ENCODE data around the gene XAGE1B.
"Not testable (repeated sequence)": the region's sequence is repeated elsewhere in the genome, so short reads cannot be mapped to it uniquely, and the experiment has no call there.

The XAGE1B gene, protein sequence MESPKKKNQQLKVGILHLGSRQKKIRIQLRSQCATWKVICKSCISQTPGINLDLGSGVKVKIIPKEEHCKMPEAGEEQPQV

DNA sequence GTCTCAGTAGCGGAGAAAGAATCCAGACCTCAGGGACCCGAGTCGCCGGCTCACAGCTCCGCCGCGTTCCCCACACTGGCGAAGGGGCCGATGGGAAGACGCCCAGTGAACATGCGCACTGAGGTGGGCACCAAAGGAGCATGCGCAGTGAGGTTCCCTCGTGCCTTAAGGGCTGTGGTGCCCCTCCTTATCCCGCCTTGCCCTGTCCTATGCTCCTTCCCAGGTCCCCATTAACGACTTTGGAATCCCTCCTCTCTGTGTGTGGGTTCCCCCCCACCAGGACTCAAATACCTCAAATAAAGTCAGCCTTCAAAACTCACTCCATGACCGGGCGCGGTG, at the start of gene XAGE1B:
Gene XAGE1B, minus strand, starts transcription at position 77 of the 339 bp plus-strand sequence. CDS start 1,536 bp downstream, outside the sequence.
- not testable (repeated sequence) for H3K27ac ChIP-seq; DNase-seq (ENCODE audit: low read depth, low spot score)

DNA sequence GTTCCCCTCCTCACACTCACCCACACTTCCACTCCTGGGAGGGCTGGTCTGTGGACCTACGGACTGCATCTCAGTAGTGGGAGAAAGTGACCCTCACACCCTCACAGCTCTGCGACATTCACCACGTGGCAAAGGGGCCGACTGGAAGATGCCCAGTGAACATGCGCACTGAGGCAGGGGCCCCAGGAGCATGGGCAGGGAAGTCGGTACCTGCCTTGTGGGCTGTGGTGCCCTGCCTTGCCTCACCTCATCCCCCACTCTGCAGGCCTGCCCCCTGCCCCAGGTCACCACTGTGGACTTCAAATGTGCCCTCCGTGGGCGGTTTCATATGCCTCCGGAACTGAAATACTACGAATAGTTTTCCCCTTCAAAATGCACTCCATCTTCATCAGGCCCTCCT, 46.2 kb upstream of the XAGE1B start:
- H3K27ac ChIP-seq, result no peak overlapping the region
- DNase-seq (ENCODE audit: low read depth, low spot score), result no peak

DNA sequence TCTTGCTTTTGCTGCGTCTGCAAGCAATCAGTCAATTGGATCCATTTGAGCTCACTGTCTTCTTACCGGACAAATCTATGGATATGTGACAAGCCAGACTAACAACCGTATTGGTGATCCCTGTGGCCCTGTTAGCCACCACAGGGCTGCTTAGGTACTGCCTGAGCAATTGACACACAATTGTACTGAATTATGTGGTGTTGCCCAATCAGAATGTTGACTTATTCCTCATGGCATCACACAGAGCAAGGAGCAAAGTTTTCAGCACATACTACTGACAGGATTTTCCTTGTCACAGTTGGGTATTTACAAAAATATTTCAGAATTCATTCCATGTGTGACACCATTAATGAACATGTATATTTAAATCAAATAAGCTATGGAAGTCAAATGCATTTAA, 41.3 kb upstream of the XAGE1B start:
- H3K27ac ChIP-seq, result no peak overlapping the region
- DNase-seq (ENCODE audit: low read depth, low spot score), result no peak

DNA sequence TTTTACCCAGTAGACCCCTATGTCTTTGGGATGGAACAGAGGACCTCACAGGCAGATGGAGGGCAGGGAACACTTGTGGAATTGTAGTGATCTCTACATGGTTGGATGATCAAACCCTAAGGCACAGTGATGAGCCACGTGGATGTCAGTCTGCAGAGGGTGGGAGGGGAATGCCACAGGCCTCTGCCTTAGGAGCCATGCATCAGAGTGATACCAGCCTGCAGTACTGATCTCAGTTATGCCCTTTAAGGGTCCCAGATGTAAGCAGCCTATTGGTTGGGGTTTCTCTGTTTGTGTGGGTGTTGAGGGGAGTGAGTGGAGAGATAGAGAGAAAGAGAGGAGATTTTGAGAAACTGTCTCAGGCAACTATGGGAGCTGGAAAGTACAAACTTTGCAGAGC, 39.9 kb upstream of the XAGE1B start:
- H3K27ac ChIP-seq, result no peak overlapping the region
- DNase-seq (ENCODE audit: low read depth, low spot score), result no peak

DNA sequence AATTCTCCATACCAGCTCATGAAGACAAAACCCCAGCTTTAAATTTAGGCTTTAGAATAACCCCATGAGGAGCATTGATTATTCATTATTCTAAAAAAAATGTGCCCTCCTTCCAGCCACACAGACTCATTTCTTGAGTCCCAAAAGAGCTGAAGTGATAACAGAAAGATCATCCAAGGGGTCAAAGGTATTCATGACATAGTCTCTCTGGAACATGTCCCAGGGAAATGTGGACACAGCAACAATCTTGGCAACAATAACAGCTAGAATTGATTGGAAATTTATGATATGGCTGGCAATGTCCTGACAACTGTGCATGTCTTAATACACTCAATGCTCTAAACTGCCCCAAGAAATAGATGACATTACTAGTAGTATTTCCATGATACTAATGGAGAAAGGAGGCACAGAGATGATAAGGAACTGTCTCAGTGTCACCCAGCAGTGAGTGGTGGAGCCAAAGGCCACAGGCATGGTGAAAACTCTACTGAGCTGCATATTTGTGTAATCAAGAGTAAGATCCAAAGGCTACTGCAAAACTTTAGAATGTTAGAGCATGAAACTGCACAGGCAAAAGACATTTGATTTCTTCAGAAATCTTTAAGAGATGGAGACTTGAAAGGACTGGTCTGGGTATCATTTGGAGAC, 37.3 kb upstream of the XAGE1B start:
- H3K27ac ChIP-seq, result no peak overlapping the region
- no peak for DNase-seq (ENCODE audit: low read depth, low spot score)

DNA sequence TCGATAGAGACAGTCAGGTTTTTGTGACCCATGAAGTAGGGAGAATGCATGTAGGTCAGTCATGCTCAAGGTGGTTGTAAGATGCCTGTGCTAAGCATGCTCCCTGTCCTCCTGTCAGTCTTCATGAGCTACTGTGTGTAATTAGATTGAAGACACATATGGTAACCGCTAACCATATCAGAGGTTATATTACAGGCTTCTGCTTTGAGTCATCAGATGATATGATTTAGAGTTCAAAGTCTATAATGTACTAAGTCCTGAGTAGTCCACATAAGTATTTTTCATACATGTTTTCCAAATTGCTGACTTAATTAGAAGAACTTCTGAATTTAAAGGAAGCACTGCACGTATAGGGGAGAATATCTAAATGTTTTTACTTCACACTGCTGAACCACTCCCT, 31.9 kb upstream of the XAGE1B start:
- not testable (repeated sequence) for H3K27ac ChIP-seq; DNase-seq (ENCODE audit: low read depth, low spot score)

DNA sequence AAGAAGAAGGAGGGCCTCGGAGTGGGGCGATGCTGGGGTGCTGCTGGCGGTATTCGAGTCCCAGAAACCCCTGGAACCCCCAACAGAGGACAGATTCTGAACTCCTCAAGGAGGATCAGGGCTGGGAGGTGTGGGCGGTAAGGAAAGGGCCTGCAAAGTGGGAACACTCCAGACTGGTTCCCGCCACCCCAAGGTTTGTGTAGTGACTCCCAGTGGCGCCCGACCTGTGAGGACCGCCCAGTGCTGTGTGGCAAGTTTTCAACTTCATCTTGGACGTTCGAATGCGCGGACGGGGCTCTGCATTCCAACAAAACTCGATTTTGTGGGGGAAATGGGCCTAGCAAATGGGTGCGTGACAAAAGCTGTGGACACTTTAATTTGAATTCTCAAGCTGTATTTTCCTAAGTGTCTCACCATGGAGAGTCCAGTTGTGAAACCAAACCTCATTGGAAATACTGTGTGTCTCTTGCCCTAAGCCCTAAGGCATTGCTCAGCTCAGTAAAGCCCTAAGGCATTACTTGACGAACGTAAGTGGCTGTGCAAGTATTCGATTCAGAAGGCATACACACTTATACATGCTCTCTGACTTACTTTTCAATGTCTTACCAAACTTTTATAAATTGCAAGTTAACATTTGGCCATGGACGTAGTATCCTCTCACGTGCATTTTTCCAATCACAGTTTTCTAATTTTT, 27.4 kb upstream of the XAGE1B start:
- DNase-seq (ENCODE audit: low read depth, low spot score), result no peak
- H3K27ac ChIP-seq, result no peak overlapping the region

DNA sequence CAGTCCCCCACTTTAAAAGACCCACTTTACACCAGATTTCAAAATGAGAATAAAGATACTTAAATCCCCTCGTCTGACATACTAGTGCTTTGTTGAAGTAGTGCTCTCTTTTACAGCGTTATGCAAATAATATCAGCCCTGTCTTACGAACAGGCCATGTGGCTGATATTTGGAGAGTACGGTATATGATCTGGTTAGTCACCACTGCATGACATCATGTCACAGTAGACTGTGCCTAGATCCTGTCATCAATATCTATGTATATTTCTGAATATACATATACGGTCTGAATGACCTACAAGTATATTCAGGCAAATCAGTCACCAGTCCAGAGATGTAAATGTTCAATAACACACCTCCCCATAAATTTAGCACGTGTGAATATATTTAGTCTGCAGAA, 25.4 kb upstream of the XAGE1B start:
- no peak for DNase-seq (ENCODE audit: low read depth, low spot score)

DNA sequence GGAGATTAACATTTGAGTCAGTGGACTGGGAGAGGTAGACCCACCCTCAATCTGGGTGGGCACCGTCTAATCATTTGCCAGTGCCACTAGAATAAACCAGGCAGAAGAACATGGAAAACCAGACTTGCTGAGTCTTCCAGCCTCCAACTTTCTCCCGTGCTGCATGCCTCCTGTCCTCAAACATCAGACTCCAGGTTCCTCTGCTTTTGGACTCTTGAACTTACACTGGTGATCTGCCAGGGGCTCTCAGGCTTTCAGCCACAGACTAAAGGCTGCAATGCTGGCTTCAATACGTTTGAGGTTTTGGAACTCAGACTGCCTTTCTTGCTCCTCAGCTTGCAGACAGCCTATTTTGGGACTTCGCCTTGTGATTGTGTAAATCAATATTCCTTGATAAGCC, 24.2 kb upstream of the XAGE1B start:
- H3K27ac ChIP-seq; DNase-seq (ENCODE audit: low read depth, low spot score): not testable (repeated sequence)

More for the DNA sequence above, 25.4 kb upstream of the XAGE1B start:
- H3K27ac ChIP-seq, result no peak overlapping the region

DNA sequence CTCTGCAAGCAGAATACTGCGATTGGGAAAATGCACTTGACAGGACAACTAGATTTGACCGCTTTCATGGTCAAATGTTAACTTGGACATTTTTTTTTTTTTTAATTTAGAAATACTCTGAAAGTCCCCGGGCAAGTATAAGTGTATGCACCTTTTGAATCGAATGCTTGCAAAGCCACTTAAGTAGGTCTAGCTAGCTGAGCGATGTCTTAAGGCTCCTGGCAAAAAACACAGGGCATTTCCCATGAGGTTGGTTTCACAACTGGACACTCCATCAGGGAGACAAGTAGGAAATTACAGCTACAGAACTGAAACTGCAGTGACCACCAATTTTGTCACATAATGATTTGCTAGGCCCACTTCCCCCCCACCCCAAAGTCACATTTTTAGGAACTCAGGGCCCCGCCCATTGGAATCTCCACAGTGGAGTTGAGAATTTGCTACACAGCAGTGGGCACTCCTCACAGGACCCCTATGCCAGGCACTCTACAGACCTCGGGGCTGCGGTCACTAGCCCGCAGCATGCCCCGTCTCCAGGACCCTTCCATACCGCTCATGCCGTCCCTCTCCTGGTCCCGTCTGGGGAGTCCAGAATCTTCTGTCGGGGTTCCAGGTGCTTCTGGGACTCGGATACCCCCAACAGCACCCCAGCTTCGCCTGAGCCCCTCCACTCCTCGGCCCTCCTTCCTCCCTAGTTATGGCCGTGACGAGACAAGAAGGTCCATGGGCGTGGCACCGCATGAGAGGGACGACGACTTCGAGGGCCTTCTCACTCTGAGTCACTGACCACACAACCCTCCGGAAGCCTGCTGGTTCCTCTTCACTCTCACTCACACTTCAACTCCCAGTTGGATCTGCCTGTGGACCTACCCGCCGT, 515 bp downstream of the XAGE1B start:
- DNase-seq (ENCODE audit: low read depth, low spot score); H3K27ac ChIP-seq: not testable (repeated sequence)

DNA sequence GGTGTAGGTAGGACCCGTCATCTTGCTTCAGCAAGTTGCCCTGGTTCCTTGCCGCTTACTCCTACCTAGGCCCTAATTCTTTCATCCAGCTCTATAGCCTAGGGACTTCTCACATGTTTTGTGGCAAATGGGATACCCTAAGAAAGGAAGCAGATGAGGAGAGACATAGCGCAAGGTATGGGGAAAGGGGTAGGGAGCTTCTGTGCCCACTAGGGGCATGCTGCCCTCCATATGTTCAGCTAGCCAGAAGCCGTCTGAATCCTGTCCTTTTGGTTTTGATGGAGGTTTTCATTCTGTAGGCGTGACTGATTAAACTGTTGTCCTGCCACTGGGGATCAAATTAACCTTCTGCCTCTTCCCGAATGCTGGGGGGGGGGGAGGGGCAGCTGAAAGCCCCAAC, 5.7 kb downstream of the XAGE1B start:
- H3K27ac ChIP-seq; DNase-seq (ENCODE audit: low read depth, low spot score): not testable (repeated sequence)

DNA sequence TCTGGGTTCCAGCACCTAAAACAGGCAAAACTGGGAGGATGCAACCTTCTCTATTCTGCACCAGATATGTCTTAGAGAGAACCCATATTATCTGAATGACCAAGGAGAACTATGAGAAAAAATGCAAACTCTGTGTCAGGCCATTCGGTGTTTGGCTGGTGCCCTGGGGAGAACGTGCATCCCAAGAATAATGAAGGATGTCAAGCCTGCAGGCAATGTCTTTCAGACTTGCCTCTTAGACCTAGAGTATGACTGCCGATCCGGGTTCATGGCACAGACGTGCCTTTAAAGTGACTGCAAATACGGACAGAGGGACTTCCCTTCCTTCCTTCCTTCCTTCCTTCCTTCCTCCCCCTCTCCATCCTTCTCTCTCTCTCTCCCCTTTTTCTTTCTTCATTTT, 6.9 kb downstream of the XAGE1B start:
- no peak for DNase-seq (ENCODE audit: low read depth, low spot score)
- H3K27ac ChIP-seq, result no peak overlapping the region

DNA sequence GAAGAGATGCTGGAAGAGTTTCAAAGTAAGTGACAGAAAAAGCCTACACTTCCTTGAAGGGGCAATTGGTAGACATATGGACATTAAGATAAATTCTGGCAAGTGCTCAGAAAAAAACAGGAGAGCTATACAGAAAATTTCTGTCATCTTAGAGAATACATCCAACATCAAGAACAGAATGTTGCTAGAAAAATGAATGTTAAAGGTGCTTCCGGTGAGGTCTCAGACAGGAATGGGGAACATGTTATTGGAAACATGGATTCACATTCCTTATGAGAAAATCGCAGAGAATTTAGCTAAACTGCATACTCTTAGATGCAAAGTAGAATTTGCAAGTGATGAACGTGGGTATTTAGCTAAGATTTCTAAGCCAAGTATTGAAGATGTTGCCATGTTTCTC, 9.5 kb downstream of the XAGE1B start:
- DNase-seq (ENCODE audit: low read depth, low spot score), result no peak
- H3K27ac ChIP-seq, result no peak overlapping the region

DNA sequence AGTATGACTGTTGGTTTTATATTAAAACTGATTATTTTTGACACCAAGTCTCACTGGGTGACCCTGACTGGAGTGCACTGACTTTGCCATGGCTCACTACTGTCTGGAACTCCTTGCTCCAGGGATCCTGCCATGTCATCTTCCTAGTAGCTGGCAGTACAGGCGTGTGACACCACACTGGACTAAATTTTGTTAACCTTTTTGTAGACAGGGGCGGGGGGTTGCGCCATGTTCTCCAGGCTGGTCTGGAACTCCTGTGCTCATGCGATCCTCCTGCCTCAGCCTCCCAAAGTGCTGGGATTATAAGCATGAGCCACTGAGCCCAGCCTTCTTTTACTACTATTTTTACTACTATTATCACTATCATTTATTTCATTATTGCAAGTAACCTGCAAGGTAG, 12.3 kb downstream of the XAGE1B start:
- H3K27ac ChIP-seq, result no peak overlapping the region
- no peak for DNase-seq (ENCODE audit: low read depth, low spot score)

DNA sequence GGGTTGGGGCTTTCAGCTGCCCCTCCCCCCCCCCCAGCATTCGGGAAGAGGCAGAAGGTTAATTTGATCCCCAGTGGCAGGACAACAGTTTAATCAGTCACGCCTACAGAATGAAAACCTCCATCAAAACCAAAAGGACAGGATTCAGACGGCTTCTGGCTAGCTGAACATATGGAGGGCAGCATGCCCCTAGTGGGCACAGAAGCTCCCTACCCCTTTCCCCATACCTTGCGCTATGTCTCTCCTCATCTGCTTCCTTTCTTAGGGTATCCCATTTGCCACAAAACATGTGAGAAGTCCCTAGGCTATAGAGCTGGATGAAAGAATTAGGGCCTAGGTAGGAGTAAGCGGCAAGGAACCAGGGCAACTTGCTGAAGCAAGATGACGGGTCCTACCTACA, 15.5 kb downstream of the XAGE1B start:
- DNase-seq (ENCODE audit: low read depth, low spot score); H3K27ac ChIP-seq: not testable (repeated sequence)

DNA sequence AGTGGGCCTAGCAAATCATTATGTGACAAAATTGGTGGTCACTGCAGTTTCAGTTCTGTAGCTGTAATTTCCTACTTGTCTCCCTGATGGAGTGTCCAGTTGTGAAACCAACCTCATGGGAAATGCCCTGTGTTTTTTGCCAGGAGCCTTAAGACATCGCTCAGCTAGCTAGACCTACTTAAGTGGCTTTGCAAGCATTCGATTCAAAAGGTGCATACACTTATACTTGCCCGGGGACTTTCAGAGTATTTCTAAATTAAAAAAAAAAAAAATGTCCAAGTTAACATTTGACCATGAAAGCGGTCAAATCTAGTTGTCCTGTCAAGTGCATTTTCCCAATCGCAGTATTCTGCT, 20.5 kb downstream of the XAGE1B start:
- DNase-seq (ENCODE audit: low read depth, low spot score); H3K27ac ChIP-seq: not testable (repeated sequence)

DNA sequence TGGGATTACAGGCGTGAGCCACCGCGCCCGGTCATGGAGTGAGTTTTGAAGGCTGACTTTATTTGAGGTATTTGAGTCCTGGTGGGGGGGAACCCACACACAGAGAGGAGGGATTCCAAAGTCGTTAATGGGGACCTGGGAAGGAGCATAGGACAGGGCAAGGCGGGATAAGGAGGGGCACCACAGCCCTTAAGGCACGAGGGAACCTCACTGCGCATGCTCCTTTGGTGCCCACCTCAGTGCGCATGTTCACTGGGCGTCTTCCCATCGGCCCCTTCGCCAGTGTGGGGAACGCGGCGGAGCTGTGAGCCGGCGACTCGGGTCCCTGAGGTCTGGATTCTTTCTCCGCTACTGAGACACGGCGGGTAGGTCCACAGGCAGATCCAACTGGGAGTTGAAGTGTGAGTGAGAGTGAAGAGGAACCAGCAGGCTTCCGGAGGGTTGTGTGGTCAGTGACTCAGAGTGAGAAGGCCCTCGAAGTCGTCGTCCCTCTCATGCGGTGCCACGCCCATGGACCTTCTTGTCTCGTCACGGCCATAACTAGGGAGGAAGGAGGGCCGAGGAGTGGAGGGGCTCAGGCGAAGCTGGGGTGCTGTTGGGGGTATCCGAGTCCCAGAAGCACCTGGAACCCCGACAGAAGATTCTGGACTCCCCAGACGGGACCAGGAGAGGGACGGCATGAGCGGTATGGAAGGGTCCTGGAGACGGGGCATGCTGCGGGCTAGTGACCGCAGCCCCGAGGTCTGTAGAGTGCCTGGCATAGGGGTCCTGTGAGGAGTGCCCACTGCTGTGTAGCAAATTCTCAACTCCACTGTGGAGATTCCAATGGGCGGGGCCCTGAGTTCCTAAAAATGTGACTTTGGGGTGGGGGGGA, 21.1 kb downstream of the XAGE1B start, which contains the start of gene XAGE1A:
Gene XAGE1A, plus strand, starts transcription at position 264 of the 874 bp plus-strand sequence. CDS start 1,554 bp downstream, outside the sequence.
- not testable (repeated sequence) for DNase-seq (ENCODE audit: low read depth, low spot score); H3K27ac ChIP-seq

DNA sequence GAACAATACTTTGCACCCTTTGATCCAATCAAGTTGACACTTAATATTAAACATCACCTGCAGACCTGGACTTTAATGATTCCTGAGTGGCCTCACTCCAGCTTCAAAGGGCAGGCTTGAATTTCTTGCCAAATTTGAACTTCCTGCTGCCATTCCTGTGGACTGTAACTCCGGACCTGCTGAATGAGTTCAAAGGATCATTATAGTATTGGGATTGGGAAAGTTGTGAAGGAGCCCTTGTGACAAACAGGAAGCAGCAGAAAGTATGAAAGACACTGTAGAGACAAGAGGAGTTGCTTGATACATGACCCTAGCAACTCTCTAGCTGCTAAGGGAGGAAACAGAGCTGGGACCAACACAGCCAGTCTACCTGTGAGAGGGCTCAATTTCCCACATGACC, 45.6 kb downstream of the XAGE1B start:
- H3K27ac ChIP-seq; DNase-seq (ENCODE audit: low read depth, low spot score): not testable (repeated sequence)
